Calu3 (cell line): ENCODE results near the gene IFI27L2. TPM values are rescaled to one million over a fixed set of nuclear protein-coding genes. Genes with fewer than 3 reads are reported as not detected.
"Not testable (repeated sequence)": the region's sequence is repeated elsewhere in the genome, so short reads cannot be mapped to it uniquely, and the experiment has no call there.

Experiments
- BruUV-seq: library from RNA; stranded (reverse); fragments of 400-500 nt; replicated peaks from 2 replicates; lab custom pipeline; 2021; lab: Mats Ljungman, UMichigan
- CTCF ChIA-PET: fragments of 300-600 bp; sonication (Branson Sonifier 250); formaldehyde crosslinking; loops from one replicate; lab custom pipeline; 2022; ENCODE audit warnings: antibody characterized with exemption; lab: Charles Lee
- DNase-seq: peaks from one replicate; pipeline ENCODE4 v3.0.0; 2022
- H3K27ac Mint-ChIP-seq: one replicate; pipeline ENCODE4 v1.8.0; 2022; ENCODE audit warnings: mixed read lengths; ENCODE audit not compliant: unreplicated experiment
- H3K27me3 Mint-ChIP-seq: one replicate; pipeline ENCODE4 v1.8.0; 2022; ENCODE audit warnings: mixed read lengths; ENCODE audit not compliant: unreplicated experiment
- H3K36me3 Mint-ChIP-seq: one replicate; pipeline ENCODE4 v1.8.0; 2022; ENCODE audit warnings: mild to moderate bottlenecking, moderate library complexity, mixed read lengths; ENCODE audit not compliant: insufficient read depth, unreplicated experiment
- H3K4me1 Mint-ChIP-seq: one replicate; pipeline ENCODE4 v1.8.0; 2022; ENCODE audit warnings: mild to moderate bottlenecking, low read depth, mixed read lengths; ENCODE audit not compliant: unreplicated experiment
- H3K4me3 Mint-ChIP-seq: one replicate; pipeline ENCODE4 v1.8.0; 2022; ENCODE audit warnings: mild to moderate bottlenecking, low read depth, moderate library complexity, mixed read lengths; ENCODE audit not compliant: unreplicated experiment
- H3K9me3 Mint-ChIP-seq: one replicate; pipeline ENCODE4 v1.8.0; 2022; ENCODE audit warnings: low read depth, mixed read lengths; ENCODE audit not compliant: unreplicated experiment
- CTCF ChIP-seq: fragments of 200-600 bp; IDR thresholded peaks from one replicate; pipeline ENCODE4 v1.8.0; 2022; ENCODE audit warnings: antibody characterized with exemption; ENCODE audit not compliant: unreplicated experiment
- intact Hi-C: fragments of 100-400 bp; cut with micrococcal nuclease; formaldehyde crosslinking; loops from one replicate; pipeline ENCODE4 v1.10.0; 2022; ENCODE audit not compliant: unreplicated experiment
- total RNA-seq: library from RNA; stranded (reverse); gene quantifications from 2 replicates; pipeline ENCODE4 v1.2.3, GENCODE V29; 2022

Gene IFI27L2
- total RNA-seq, 1 experiment from 2014 or later, result 40.4 TPM

- CTCF ChIA-PET, result interaction anchor here (0.5 kb wide), 1 partner anchor 96 kb away, joined by 3 read pairs; no protein-coding TSS in a partner anchor
- no peak overlapping the region for H3K4me3 Mint-ChIP-seq
- H3K9me3 Mint-ChIP-seq, result no peaks in the 10 kb centered on the region
- TF ChIP-seq CTCF, result no peak
- no peaks in the 10 kb centered on the region for H3K4me1 Mint-ChIP-seq
- H3K27me3 Mint-ChIP-seq, result peaks cover 66% of the 10 kb centered on the region
- no TSS peak for BruUV-seq
- no peaks in the 10 kb centered on the region for H3K36me3 Mint-ChIP-seq
- no peak for DNase-seq
- intact Hi-C loops, result no loop called here
- no peak overlapping the region for H3K27ac Mint-ChIP-seq
These were observed 31.7 kb upstream of the IFI27L2 start for GRCh38 chr14:94161058-94161457.

GRCh38 chr14:94158239-94158883 is 29.0 kb upstream of the IFI27L2 start:
- no peaks in the 10 kb centered on the region for H3K4me1 Mint-ChIP-seq
- H3K27ac Mint-ChIP-seq, result no peak overlapping the region
- no peak for TF ChIP-seq CTCF
- DNase-seq, result no peak
- intact Hi-C loops, result no loop called here
- peaks cover 45% of the 10 kb centered on the region for H3K27me3 Mint-ChIP-seq
- CTCF ChIA-PET, result no interaction called here
- no peaks in the 10 kb centered on the region for H3K36me3 Mint-ChIP-seq
- BruUV-seq, result no TSS peak
- no peaks in the 10 kb centered on the region for H3K9me3 Mint-ChIP-seq
- no peak overlapping the region for H3K4me3 Mint-ChIP-seq

- CTCF ChIA-PET, result no interaction called here
- intact Hi-C loops, result no loop called here
- H3K4me1 Mint-ChIP-seq, result no peaks in the 10 kb centered on the region
- no TSS peak for BruUV-seq
- peaks cover 49% of the 10 kb centered on the region for H3K27me3 Mint-ChIP-seq
- no peak for TF ChIP-seq CTCF
- no peaks in the 10 kb centered on the region for H3K36me3 Mint-ChIP-seq
- no peak overlapping the region for H3K4me3 Mint-ChIP-seq
- no peak overlapping the region for H3K27ac Mint-ChIP-seq
- DNase-seq, result no peak
- H3K9me3 Mint-ChIP-seq, result no peaks in the 10 kb centered on the region
These were observed 27.8 kb upstream of the IFI27L2 start for GRCh38 chr14:94157197-94157596.

- H3K27ac Mint-ChIP-seq, H3K9me3 Mint-ChIP-seq, H3K4me1 Mint-ChIP-seq, BruUV-seq, CTCF ChIA-PET, DNase-seq, H3K4me3 Mint-ChIP-seq, intact Hi-C loops, H3K36me3 Mint-ChIP-seq: not testable (repeated sequence)
- H3K27me3 Mint-ChIP-seq, result peaks cover 59% of the 10 kb centered on the region
These were observed 26.7 kb upstream of the IFI27L2 start for GRCh38 chr14:94156143-94156542.

GRCh38 chr14:94153750-94154342 is 24.4 kb upstream of the IFI27L2 start:
- Mint-ChIP-seq H3K9me3 (no peaks in the 10 kb centered on the region), H3K27me3 (peaks cover 78% of the 10 kb centered on the region), H3K4me3 (no peak overlapping the region), H3K27ac (no peak overlapping the region), H3K4me1 (no peaks in the 10 kb centered on the region), H3K36me3 (no peaks in the 10 kb centered on the region)
- no peak for TF ChIP-seq CTCF
- intact Hi-C loops, result no loop called here
- BruUV-seq, result no TSS peak
- DNase-seq, result no peak
- CTCF ChIA-PET, result interaction anchor here (1.1 kb wide), 1 partner anchor 128 kb away, joined by 5 read pairs; no protein-coding TSS in a partner anchor
